Measurements from ENCODE around the gene ZC3H15.
"Not testable (repeated sequence)": the region's sequence is repeated elsewhere in the genome, so short reads cannot be mapped to it uniquely, and the experiment has no call there.

Gene ZC3H15

GRCh38 chr2:186493564-186494085 is 7.6 kb downstream of the ZC3H15 start:
- no peak for DNase-seq (ENCODE audit: low read depth in 2 of 3, low spot score in 2 of 3)

GRCh38 chr2:186496401-186496800 is 10.3 kb downstream of the ZC3H15 start:
- no peak for DNase-seq (ENCODE audit: low read depth in 2 of 3, low spot score in 2 of 3)

GRCh38 chr2:186497928-186498327 is 11.9 kb downstream of the ZC3H15 start:
- DNase-seq (ENCODE audit: low read depth in 2 of 3, low spot score in 2 of 3) = no peak

GRCh38 chr2:186498834-186499233 is 12.8 kb downstream of the ZC3H15 start:
- DNase-seq (ENCODE audit: low read depth in 2 of 3, low spot score in 2 of 3) = no peak

GRCh38 chr2:186503827-186504606 is 18.0 kb downstream of the ZC3H15 start:
- no peak for DNase-seq (ENCODE audit: low read depth in 2 of 3, low spot score in 2 of 3)

GRCh38 chr2:186508263-186508662 is 22.2 kb downstream of the ZC3H15 start:
- DNase-seq (ENCODE audit: low read depth in 2 of 3, low spot score in 2 of 3) = no peak

GRCh38 chr2:186515376-186515775 is 29.3 kb downstream of the ZC3H15 start:
- DNase-seq (ENCODE audit: low read depth in 2 of 3, low spot score in 2 of 3) = no peak

GRCh38 chr2:186516396-186516795 is 30.3 kb downstream of the ZC3H15 start:
- no peak for DNase-seq (ENCODE audit: low read depth in 2 of 3, low spot score in 2 of 3)

GRCh38 chr2:186517090-186517489 is 31.0 kb downstream of the ZC3H15 start:
- DNase-seq (ENCODE audit: low read depth in 2 of 3, low spot score in 2 of 3) = no peak

GRCh38 chr2:186518291-186518690 is 32.2 kb downstream of the ZC3H15 start:
- DNase-seq (ENCODE audit: low read depth in 2 of 3, low spot score in 2 of 3) = no peak

GRCh38 chr2:186518945-186519344 is 32.9 kb downstream of the ZC3H15 start:
- DNase-seq (ENCODE audit: low read depth in 2 of 3, low spot score in 2 of 3) = no peak

GRCh38 chr2:186521570-186522153 is 35.6 kb downstream of the ZC3H15 start:
- DNase-seq (ENCODE audit: low read depth in 2 of 3, low spot score in 2 of 3) = not testable (repeated sequence)

- no peak for DNase-seq (ENCODE audit: low read depth in 2 of 3, low spot score in 2 of 3)
Observed at GRCh38 chr2:186522450-186522849, 36.4 kb downstream of the ZC3H15 start.

GRCh38 chr2:186523791-186524190 is 37.7 kb downstream of the ZC3H15 start:
- no peak for DNase-seq (ENCODE audit: low read depth in 2 of 3, low spot score in 2 of 3)

GRCh38 chr2:186526281-186526680 is 40.2 kb downstream of the ZC3H15 start:
- no peak for DNase-seq (ENCODE audit: low read depth in 2 of 3, low spot score in 2 of 3)

GRCh38 chr2:186530314-186530713 is 44.3 kb downstream of the ZC3H15 start:
- DNase-seq (ENCODE audit: low read depth in 2 of 3, low spot score in 2 of 3) = no peak

GRCh38 chr2:186531257-186531775 is 45.3 kb downstream of the ZC3H15 start:
- DNase-seq (ENCODE audit: low read depth in 2 of 3, low spot score in 2 of 3) = no peak

GRCh38 chr2:186532891-186533290 is 46.8 kb downstream of the ZC3H15 start:
- DNase-seq (ENCODE audit: low read depth in 2 of 3, low spot score in 2 of 3) = no peak

- no peak for DNase-seq (ENCODE audit: low read depth in 2 of 3, low spot score in 2 of 3)
Observed at GRCh38 chr2:186533717-186534116, 47.7 kb downstream of the ZC3H15 start.

- no peak for DNase-seq (ENCODE audit: low read depth in 2 of 3, low spot score in 2 of 3)
Observed at GRCh38 chr2:186534406-186534805, 48.3 kb downstream of the ZC3H15 start.

- no peak for DNase-seq (ENCODE audit: low read depth in 2 of 3, low spot score in 2 of 3)
Observed at GRCh38 chr2:186535861-186536260, 49.8 kb downstream of the ZC3H15 start.

- no peak for DNase-seq (ENCODE audit: low read depth in 2 of 3, low spot score in 2 of 3)
Observed at GRCh38 chr2:186537019-186537418, 51.0 kb downstream of the ZC3H15 start.
